Head of caudate nucleus (tissue), 42 donors: ENCODE measurements around the gene ANXA4.
"Not testable (repeated sequence)": the region's sequence is repeated elsewhere in the genome, so short reads cannot be mapped to it uniquely, and the experiment has no call there.

Experiments
- DNase-seq, 42 donors: peaks; one replicate each; pipeline versions ENCODE4 v3.0.0 to v3.0.0-alpha.2; 2020 to 2021; ENCODE audit warnings: mixed read lengths in 7 of 42
- intact Hi-C: fragments of 100-400 bp; cut with DNase I; formaldehyde crosslinking; loops from one replicate; pipeline ENCODE4 v1.15.0; 2022

ANXA4 gene

GRCh38 chr2:69717861-69718273 lies 24.1 kb upstream of the ANXA4 start:
- intact Hi-C loops = loop anchor here (10.0 kb wide), 1 partner anchor 153 kb away; no protein-coding TSS in a partner anchor
- no peak for DNase-seq

GRCh38 chr2:69718338-69718965 lies 23.5 kb upstream of the ANXA4 start:
- no peak for DNase-seq
- intact Hi-C loops = loop anchor here (10.0 kb wide), 1 partner anchor 154 kb away; no protein-coding TSS in a partner anchor

- no peak for DNase-seq
- intact Hi-C loops = loop anchor here (5.0 to 10.0 kb wide), 2 partner anchors 97 to 184 kb away; no protein-coding TSS in a partner anchor
These were observed 21.5 kb upstream of the ANXA4 start for GRCh38 chr2:69720404-69720803.

GRCh38 chr2:69721022-69721421 lies 20.9 kb upstream of the ANXA4 start:
- DNase-seq = no peak
- intact Hi-C loops = loop anchor here (5.0 to 10.0 kb wide), 2 partner anchors 96 to 184 kb away; no protein-coding TSS in a partner anchor

- no peak for DNase-seq
- intact Hi-C loops = loop anchor here (5.0 to 10.0 kb wide), 2 partner anchors 94 to 181 kb away; no protein-coding TSS in a partner anchor
These were observed 18.1 kb upstream of the ANXA4 start for GRCh38 chr2:69723791-69724190.

GRCh38 chr2:69724540-69725159 lies 17.3 kb upstream of the ANXA4 start:
- peak; percentile 66 to 97 (median 93) for DNase-seq
- intact Hi-C loops = loop anchor here (5.0 to 10.0 kb wide), 2 partner anchors 93 to 180 kb away; no protein-coding TSS in a partner anchor

- intact Hi-C loops = loop anchor here (10.0 kb wide), 1 partner anchor 179 kb away; no protein-coding TSS in a partner anchor
- no peak for DNase-seq
These were observed 16.1 kb upstream of the ANXA4 start for GRCh38 chr2:69725706-69726360.

- intact Hi-C loops = loop anchor here (10.0 kb wide), 1 partner anchor 176 kb away; no protein-coding TSS in a partner anchor
- no peak for DNase-seq
These were observed 12.7 kb upstream of the ANXA4 start for GRCh38 chr2:69729266-69729665.

- intact Hi-C loops = loop anchor here (10.0 kb wide), 1 partner anchor 175 kb away; no protein-coding TSS in a partner anchor
- no peak for DNase-seq
These were observed 12.2 kb upstream of the ANXA4 start for GRCh38 chr2:69729781-69730180.

- no peak for DNase-seq
- intact Hi-C loops = no loop called here
These were observed 10.6 kb upstream of the ANXA4 start for GRCh38 chr2:69731147-69731970.

- intact Hi-C loops = no loop called here
- no peak for DNase-seq
These were observed 8.4 kb upstream of the ANXA4 start for GRCh38 chr2:69733342-69734034.

GRCh38 chr2:69734035-69734611 lies 7.8 kb upstream of the ANXA4 start:
- DNase-seq = no peak
- intact Hi-C loops = no loop called here

- intact Hi-C loops = no loop called here
- no peak for DNase-seq
These were observed 6.9 kb upstream of the ANXA4 start for GRCh38 chr2:69734854-69735544.

GRCh38 chr2:69735686-69736085 lies 6.2 kb upstream of the ANXA4 start:
- DNase-seq = no peak
- intact Hi-C loops = no loop called here

- DNase-seq, intact Hi-C loops: not testable (repeated sequence)
These were observed 3.8 kb upstream of the ANXA4 start for GRCh38 chr2:69738149-69738548.

- DNase-seq = peak in 1 of 42 donors; percentile 44
- intact Hi-C loops = no loop called here
These were observed 1.4 kb upstream of the ANXA4 start for GRCh38 chr2:69740502-69740951.

- peak in 24 of 42 donors; percentile 4 to 59 (median 20) for DNase-seq
- intact Hi-C loops = no loop called here
These were observed 732 bp upstream of the ANXA4 start for GRCh38 chr2:69741229-69741574.
